ENCODE measurements around the gene C1QTNF7.

C1QTNF7 gene, protein sequence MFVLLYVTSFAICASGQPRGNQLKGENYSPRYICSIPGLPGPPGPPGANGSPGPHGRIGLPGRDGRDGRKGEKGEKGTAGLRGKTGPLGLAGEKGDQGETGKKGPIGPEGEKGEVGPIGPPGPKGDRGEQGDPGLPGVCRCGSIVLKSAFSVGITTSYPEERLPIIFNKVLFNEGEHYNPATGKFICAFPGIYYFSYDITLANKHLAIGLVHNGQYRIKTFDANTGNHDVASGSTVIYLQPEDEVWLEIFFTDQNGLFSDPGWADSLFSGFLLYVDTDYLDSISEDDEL

GRCh38 chr4:15427701-15428100, at the start of gene C1QTNF7:
Gene C1QTNF7 (plus strand): TSS chr4:15428033. CDS start chr4:15435744, 7,711 bp downstream.
- DNase-seq, result no peak

- no peak for DNase-seq
Measured at GRCh38 chr4:15378062-15378461, 49.8 kb upstream of the C1QTNF7 start.

GRCh38 chr4:15378493-15378892, 49.3 kb upstream of the C1QTNF7 start:
- DNase-seq, result no peak

DNA sequence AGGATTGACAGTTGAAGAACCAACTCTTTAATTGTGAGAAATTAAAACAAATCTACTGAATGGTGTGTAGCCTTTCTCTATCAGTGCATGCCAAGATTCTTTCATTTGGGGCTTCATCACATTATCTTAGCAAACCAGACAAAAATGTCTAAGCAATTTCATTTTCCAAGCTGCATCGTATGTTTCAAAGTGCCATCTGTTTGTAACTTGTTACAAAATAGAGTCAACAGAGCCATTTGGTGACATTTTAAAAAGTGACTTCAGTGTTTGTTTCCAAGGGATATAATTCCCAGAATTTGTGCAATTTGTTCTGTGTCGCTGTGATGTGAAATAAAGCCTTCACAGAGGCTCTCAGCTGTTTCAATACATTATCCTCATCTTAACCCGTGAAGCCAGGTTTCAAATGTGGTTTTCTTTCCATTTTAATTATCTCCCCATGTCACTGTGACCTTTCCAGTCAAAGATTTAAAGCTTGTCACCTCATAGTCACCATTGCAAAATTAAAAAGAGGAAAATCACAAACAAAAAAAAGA, 46.0 kb upstream of the C1QTNF7 start:
- no peak for DNase-seq

GRCh38 chr4:15382669-15383273, 45.1 kb upstream of the C1QTNF7 start:
- no peak for DNase-seq

- DNase-seq, result no peak
Measured at GRCh38 chr4:15385515-15385914, 42.3 kb upstream of the C1QTNF7 start.

GRCh38 chr4:15385928-15386327, 41.9 kb upstream of the C1QTNF7 start:
- no peak for DNase-seq

DNA sequence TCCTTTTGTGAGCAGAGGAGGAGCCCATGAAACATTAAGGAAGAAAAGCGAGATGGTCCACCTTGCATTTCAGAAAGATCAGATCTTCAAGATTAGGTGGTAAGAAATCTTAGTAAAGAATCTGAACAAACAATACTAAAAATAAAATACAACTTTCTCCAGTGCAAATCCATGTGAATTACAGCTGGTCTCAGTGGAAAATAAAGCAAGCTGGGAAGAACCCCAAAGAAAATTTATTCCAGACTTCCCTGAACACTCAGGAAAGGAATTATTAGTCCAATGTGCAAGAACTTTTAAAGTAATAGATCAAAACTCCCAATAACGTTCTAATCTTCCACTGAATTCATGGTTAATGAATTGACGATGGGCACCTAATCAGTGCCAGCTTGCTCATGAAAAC, 37.3 kb upstream of the C1QTNF7 start:
- no peak for DNase-seq

GRCh38 chr4:15392053-15392805, 35.6 kb upstream of the C1QTNF7 start:
- DNase-seq, result no peak

- DNase-seq, result no peak
Measured at GRCh38 chr4:15395311-15395710, 32.5 kb upstream of the C1QTNF7 start.

GRCh38 chr4:15396157-15396800, 31.6 kb upstream of the C1QTNF7 start:
- no peak for DNase-seq

DNA sequence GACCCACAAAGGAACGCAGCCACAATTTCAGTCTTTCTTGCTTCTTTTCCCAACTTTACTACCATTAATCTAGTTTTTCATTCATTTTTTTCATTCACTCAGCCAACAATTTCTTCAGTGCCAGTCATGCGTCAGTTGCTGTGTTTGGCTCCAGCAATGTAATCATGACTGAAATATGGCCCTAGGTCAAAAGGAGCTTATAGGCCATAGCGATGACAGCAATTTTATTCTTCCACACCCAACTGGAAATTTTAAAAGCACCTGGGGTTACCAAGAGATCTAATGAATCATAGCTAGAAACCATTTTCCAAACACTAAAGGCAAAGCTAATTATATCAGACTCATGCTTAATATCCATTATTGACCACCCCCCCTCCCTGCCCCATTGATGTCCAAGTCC, 29.8 kb upstream of the C1QTNF7 start:
- DNase-seq, result no peak

DNA sequence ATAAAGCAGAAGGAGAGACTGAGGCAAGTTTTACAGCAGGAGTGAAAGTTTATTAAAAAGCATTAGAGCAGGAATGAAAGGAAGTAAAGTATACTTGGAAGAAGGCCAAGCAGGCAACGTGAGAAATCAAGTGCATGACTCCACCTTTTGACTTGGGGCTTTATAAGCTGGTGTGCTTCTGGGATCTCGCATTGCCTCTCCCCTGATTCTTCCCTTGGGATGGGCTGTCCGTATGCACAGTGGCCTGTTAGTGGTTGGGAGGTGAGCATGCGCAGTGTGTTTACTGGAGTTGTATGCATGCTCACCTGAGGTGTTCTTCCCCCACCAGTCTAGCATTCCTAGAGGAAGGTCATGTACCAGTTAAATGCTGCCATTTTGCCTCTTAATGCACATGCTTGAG, 29.1 kb upstream of the C1QTNF7 start:
- DNase-seq, result no peak

DNA sequence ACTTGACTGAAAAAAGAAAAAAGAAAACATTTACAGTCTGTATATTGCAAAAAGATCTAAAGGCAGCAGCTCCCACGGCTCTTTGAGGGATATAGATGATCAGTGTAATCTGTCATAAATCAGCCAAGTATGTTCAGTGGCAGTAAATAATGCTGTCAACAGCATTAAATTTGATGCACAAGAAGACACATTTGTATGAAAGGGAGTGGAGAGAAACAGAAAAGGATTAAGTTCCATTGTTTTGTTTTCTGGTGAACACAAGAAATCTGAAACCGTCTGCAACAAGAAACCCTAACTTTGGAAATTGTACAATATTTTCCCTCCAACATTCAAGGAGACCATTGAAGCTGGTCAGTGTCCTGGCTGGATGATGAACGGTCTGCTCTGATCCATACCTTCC, 27.6 kb upstream of the C1QTNF7 start:
- DNase-seq, result no peak

DNA sequence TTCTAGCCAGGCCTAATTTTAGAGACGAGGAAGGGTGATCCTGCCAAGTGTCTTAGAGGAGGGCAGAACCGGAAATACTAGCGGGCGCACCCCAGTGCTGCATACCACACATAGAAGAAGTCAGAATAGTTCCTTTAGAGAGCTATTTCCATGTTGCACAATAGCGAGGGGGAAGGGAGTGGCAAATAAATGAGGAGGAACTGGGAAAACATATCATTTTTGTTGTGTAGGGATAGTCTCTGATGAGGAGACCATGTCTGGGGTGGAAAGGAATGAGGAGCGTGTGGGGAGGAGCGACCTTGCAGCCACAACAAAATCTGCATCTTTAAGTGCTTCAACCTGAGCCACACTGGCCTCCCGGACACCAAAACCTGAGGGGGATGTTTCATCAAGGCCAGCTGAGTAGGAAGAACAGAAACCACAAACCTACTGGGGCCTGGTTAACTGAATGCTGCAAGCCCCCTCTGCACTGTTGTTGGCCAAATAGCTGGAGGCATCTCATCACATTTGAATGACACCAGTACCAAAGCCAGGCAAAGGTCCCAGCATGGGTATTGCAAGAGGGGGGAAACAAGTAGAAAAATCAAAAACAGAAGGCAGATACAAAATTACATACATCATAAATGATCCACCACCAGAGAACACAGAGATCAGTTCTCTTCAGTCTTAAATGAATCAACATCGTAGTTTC, 26.7 kb upstream of the C1QTNF7 start:
- DNase-seq, result no peak

- no peak for DNase-seq
Measured at GRCh38 chr4:15402146-15402545, 25.7 kb upstream of the C1QTNF7 start.

DNA sequence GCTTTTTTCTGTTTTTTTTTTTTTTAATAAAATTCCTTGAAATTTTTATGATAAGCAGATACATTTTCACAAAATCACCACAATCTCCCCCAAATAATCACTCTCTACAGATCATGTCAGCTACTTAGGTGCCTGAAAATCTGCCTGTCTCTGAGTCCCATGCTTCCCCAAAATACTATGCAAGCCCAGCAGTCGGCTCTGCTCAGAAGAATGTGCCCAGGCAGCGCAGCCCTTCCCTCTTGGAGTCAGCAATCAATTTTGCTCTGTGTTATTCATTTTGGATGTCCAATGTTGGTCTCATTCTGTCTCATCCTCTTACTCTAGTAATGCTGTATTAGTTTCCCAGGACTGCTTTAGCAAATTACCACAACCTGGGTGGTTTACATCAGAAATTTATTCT, 24.9 kb upstream of the C1QTNF7 start:
- no peak for DNase-seq

DNA sequence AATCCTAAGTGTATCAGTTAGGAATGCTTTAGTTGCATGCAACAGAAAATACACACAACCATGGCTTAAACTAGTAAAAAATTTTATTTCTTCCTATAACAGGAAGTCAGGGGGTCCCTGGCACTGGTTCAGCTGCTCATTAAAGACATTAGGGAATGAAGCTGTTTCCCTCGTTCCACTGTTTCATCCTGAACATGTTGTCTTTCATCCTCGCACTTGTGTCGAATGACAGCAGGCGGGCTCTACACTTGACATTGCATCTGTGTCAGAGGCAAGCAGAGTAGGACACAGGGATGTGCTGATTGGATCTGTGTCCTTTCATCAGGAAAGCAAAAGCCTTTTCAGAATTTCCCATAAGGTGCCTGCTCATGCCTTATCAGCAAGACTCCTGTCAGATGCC, 22.8 kb upstream of the C1QTNF7 start:
- no peak for DNase-seq

- DNase-seq, result no peak
Measured at GRCh38 chr4:15410750-15411149, 17.1 kb upstream of the C1QTNF7 start.

GRCh38 chr4:15412461-15412860, 15.4 kb upstream of the C1QTNF7 start:
- DNase-seq, result no peak

- no peak for DNase-seq
Measured at GRCh38 chr4:15413010-15413622, 14.7 kb upstream of the C1QTNF7 start.

DNA sequence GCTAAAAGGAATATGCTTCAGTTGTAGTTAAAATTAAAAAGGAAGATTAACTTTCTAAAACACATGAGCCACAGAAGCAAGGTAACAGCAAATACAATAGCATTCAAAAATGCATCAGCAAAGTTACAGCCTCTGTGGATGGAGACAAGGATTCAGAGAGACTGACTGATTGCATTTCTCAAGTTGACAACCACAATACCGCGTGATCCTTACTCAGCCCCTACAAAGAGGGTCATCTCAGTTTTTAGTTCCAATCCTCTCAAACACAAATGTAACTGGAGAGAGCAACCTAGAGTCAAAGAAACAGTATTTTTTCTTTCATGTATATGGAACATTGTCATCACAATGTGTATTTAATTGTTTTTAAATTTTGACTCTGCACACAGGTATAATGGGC, 14.2 kb upstream of the C1QTNF7 start:
- no peak for DNase-seq

Data from NCI-H1105 (cell line).